DND-41 (cell line): ENCODE results near the gene ELN.

Source experiments
- ATAC-seq: fragments of 200-7000 bp; cut with Tn5 transposase; 3 replicates; pipeline ENCODE4 v1.9.1; 2021; ENCODE audit warnings: low read depth; ENCODE audit not compliant: insufficient read depth
- DNase-seq: peaks from one replicate; pipeline ENCODE4 v3.0.0-alpha.2; 2020
- H2AFZ ChIP-seq: 2 replicates; pipeline ENCODE4 v1.6.0; 2012; ENCODE audit warnings: low read depth, low read length
- H3K27ac ChIP-seq: 2 replicates; pipeline ENCODE4 v1.5.1; 2012; ENCODE audit warnings: low read length, inconsistent platforms
- H3K27me3 ChIP-seq: fragments of 200-600 bp; sonication (generic); 2 replicates; pipeline ENCODE4 v1.6.0; 2012; ENCODE audit warnings: low read length, mild to moderate bottlenecking, inconsistent platforms; ENCODE audit not compliant: insufficient read depth, poor library complexity
- H3K36me3 ChIP-seq: 2 replicates; pipeline ENCODE4 v1.5.1; 2012; ENCODE audit warnings: low read length, inconsistent platforms; ENCODE audit not compliant: insufficient read depth
- H3K4me1 ChIP-seq: 2 replicates; pipeline ENCODE4 v1.5.1; 2012; ENCODE audit warnings: mild to moderate bottlenecking, low read length; ENCODE audit not compliant: insufficient read depth
- H3K4me2 ChIP-seq: 2 replicates; pipeline ENCODE4 v1.6.0; 2012; ENCODE audit warnings: mild to moderate bottlenecking, moderate library complexity, low read length, inconsistent platforms; ENCODE audit not compliant: insufficient read depth
- H3K4me3 ChIP-seq, 2 experiments: fragments of 200-600 bp in 1 of 2; shearing (Covaris generic) in 1 of 2; 2 replicates each; pipeline ENCODE4 v1.5.1; 2012 to 2016; ENCODE audit warnings: inconsistent platforms in 2 of 2, low read length in 2 of 2, mild to moderate bottlenecking in 2 of 2, low read depth in 1 of 2, moderate library complexity in 1 of 2
- H3K79me2 ChIP-seq: 2 replicates; pipeline ENCODE4 v1.6.0; 2012; ENCODE audit warnings: low read length, inconsistent platforms; ENCODE audit not compliant: insufficient read depth
- H3K9ac ChIP-seq: 2 replicates; pipeline ENCODE4 v1.6.0; 2012; ENCODE audit warnings: low read depth, mild to moderate bottlenecking, inconsistent platforms, low read length, moderate library complexity
- H3K9me3 ChIP-seq: 2 replicates; pipeline ENCODE4 v1.5.1; 2012; ENCODE audit warnings: low read length, moderate library complexity, mild to moderate bottlenecking, inconsistent platforms; ENCODE audit not compliant: insufficient read depth, severe bottlenecking
- H4K20me1 ChIP-seq: 2 replicates; pipeline ENCODE4 v1.6.0; 2012; ENCODE audit warnings: low read length; ENCODE audit not compliant: insufficient read depth
- EZH2 ChIP-seq: IDR thresholded peaks from 3 replicates; pipeline ENCODE4 v1.6.1; 2012; ENCODE audit warnings: borderline replicate concordance, low read depth, mild to moderate bottlenecking, moderate library complexity, low read length, inconsistent platforms; ENCODE audit not compliant: severe bottlenecking
- TF ChIP-seq, protein P1 (sequence below): IDR thresholded peaks from 2 replicates; pipeline ENCODE4 v1.5.1; 2012; ENCODE audit warnings: borderline replicate concordance, low read length, moderate library complexity, mild to moderate bottlenecking; ENCODE audit not compliant: poor library complexity, severe bottlenecking; ENCODE audit errors: extremely low read depth

The ELN gene

DNA sequence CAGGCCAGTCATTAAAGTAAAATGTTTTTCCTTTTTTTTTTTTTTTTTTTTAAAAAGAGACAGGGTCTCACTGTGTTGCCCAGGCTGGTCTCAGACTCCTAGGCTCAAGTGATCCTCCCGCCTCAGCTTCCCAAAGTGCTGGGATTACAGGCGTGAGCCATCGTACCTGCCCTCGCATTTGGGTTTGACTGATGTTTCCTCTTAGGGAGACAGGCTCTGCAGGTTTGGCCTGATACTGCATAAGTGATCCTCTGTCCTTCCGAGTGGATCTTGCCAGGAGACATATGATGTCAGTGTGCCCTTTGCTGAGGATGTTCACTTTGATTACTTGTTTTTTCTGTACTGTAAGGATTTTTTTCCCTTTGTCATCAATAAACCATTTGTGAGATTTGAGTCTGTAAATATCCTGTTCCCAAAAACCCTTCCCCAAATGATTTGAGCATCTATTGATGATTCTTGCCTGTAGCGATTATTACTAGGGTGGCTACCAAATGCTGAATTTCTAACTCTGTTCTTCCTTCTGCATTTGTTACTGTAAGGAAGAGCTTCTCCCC is 75.3 kb downstream of the ELN start:
- Histone ChIP-seq H3K27ac (no peak overlapping the region), H2AFZ (no peak overlapping the region), H3K4me1 (no peaks in the 10 kb centered on the region), H3K79me2 (no peaks in the 10 kb centered on the region), H4K20me1 (no peaks in the 10 kb centered on the region), H3K36me3 (peaks cover 27% of the 10 kb centered on the region), H3K4me2 (no peak overlapping the region), H3K9ac (no peak overlapping the region), H3K9me3 (no peaks in the 10 kb centered on the region), H3K4me3 (no peak overlapping the region), H3K27me3 (no peaks in the 10 kb centered on the region)
- TF ChIP-seq EZH2, result no peak
- TF ChIP-seq, protein P1, sequence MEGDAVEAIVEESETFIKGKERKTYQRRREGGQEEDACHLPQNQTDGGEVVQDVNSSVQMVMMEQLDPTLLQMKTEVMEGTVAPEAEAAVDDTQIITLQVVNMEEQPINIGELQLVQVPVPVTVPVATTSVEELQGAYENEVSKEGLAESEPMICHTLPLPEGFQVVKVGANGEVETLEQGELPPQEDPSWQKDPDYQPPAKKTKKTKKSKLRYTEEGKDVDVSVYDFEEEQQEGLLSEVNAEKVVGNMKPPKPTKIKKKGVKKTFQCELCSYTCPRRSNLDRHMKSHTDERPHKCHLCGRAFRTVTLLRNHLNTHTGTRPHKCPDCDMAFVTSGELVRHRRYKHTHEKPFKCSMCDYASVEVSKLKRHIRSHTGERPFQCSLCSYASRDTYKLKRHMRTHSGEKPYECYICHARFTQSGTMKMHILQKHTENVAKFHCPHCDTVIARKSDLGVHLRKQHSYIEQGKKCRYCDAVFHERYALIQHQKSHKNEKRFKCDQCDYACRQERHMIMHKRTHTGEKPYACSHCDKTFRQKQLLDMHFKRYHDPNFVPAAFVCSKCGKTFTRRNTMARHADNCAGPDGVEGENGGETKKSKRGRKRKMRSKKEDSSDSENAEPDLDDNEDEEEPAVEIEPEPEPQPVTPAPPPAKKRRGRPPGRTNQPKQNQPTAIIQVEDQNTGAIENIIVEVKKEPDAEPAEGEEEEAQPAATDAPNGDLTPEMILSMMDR, result no peak
- no peak for ATAC-seq
- no peak for DNase-seq

DNA sequence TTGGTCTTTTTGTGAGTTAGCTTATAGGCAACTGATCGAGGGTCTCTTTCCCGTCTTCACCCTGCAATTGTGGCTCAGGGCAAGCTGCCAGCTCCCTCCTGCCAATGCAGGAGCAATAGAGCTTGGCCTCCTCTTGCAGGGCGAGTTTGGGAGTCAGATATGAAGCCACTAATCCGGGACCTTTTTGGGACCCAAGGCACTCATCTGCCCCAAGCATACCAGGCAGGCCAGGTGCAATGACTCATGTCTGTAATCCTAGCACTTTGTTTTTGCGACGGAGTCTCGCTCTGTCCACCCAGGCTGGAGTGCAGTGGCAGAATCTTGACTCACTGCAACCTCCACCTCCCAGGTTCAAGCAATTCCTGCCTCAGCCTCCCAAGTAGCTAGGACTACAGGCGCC is 76.7 kb downstream of the ELN start:
- Histone ChIP-seq H2AFZ (no peak overlapping the region), H3K27ac (no peak overlapping the region), H3K4me2 (no peak overlapping the region), H3K36me3 (peaks cover 31% of the 10 kb centered on the region), H3K4me3 (no peak overlapping the region), H3K27me3 (no peaks in the 10 kb centered on the region), H4K20me1 (no peaks in the 10 kb centered on the region), H3K4me1 (no peaks in the 10 kb centered on the region), H3K9me3 (no peaks in the 10 kb centered on the region), H3K79me2 (no peaks in the 10 kb centered on the region), H3K9ac (no peak overlapping the region)
- no peak for DNase-seq
- no peak for ATAC-seq
- no peak for TF ChIP-seq EZH2
- TF ChIP-seq, protein P1, result no peak

DNA sequence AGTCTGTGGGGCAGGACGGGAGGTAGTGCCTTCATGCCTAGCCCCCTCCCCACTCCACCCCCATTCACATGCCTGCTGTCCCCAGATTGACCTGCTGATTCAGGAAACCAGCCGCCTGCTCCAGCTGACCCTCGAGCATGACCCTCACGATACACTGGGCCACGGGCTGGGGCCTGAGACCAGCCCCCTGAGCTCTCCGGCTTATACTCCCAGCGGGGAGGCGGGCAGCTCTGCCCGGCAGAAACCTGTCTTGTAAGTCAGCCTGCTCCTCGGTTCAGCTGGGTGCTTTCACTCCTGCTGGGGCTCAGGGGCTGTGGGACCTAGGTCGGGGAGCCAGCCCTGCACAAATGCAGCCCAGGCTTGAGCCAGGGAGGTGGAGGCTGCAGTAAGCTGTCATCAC is 78.0 kb downstream of the ELN start:
- Histone ChIP-seq H3K4me2 (no peak overlapping the region), H4K20me1 (no peaks in the 10 kb centered on the region), H3K27ac (no peak overlapping the region), H3K79me2 (no peaks in the 10 kb centered on the region), H3K9ac (no peak overlapping the region), H2AFZ (no peak overlapping the region), H3K4me1 (no peaks in the 10 kb centered on the region), H3K4me3 (no peak overlapping the region), H3K9me3 (no peaks in the 10 kb centered on the region), H3K36me3 (peaks cover 35% of the 10 kb centered on the region), H3K27me3 (no peaks in the 10 kb centered on the region)
- no peak for DNase-seq
- TF ChIP-seq, protein P1, result no peak
- no peak for TF ChIP-seq EZH2
- ATAC-seq, result no peak

DNA sequence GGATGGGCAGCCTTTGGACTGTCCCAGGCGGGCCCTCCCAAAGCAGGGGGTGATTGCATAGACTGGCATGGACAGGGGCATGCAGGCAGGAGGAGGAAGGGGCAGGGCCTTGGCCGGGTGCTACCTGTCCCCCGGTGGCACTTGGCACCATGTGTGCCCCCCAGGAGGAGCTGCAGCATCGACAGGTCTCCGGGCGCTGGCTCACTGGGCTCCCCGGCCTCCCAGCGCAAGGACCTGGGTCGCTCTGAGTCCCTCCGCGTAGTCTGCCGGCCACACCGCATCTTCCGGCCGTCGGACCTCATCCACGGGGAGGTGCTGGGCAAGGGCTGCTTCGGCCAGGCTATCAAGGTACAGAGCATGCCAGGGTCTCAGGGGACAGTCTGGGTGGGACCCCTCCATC is 78.9 kb downstream of the ELN start:
- no peak for ATAC-seq
- H3K9ac ChIP-seq, result no peak overlapping the region
- no peaks in the 10 kb centered on the region for H3K79me2 ChIP-seq
- H3K4me1 ChIP-seq, result no peaks in the 10 kb centered on the region
- no peak overlapping the region for H3K4me2 ChIP-seq
- no peaks in the 10 kb centered on the region for H3K27me3 ChIP-seq
- no peak overlapping the region for H3K4me3 ChIP-seq
- no peaks in the 10 kb centered on the region for H3K9me3 ChIP-seq
- H2AFZ ChIP-seq, result no peak overlapping the region
- no peak overlapping the region for H3K27ac ChIP-seq
- TF ChIP-seq, protein P1, result no peak
- TF ChIP-seq EZH2, result no peak
- peaks cover 40% of the 10 kb centered on the region for H3K36me3 ChIP-seq
- H4K20me1 ChIP-seq, result no peaks in the 10 kb centered on the region
- no peak for DNase-seq
